HL-60 (cell line): ENCODE results near the gene OOEP.

Experiments
- DNase-seq, 2 experiments: peaks; one replicate each; pipeline ENCODE4 v3.0.0-alpha.2; 2010 to 2020; ENCODE audit warnings: low read depth in 1 of 2, low spot score in 1 of 2
- H3K27ac ChIP-seq: fragments of 250-450 bp; sonication (Bioruptor Pico); replicated peaks from 2 replicates; pipeline ENCODE4 v1.5.1; 2020; ENCODE audit warnings: mild to moderate bottlenecking, moderate library complexity
- H3K27me3 ChIP-seq: fragments of 250-450 bp; sonication (Bioruptor Pico); 2 replicates; pipeline ENCODE4 v1.5.1; 2021; ENCODE audit warnings: mild to moderate bottlenecking, moderate library complexity; ENCODE audit not compliant: insufficient read depth, poor library complexity, severe bottlenecking
- H3K4me3 ChIP-seq: replicated peaks from 2 replicates; pipeline ENCODE4 v1.5.1; 2011; ENCODE audit warnings: mild to moderate bottlenecking, control low read depth, low read length; ENCODE audit not compliant: insufficient read depth
- GABPA ChIP-seq: IDR thresholded peaks from 2 replicates; pipeline ENCODE4 v1.6.1; 2012; ENCODE audit warnings: low read depth
- POLR2AphosphoS5 ChIP-seq: IDR thresholded peaks from 2 replicates; pipeline ENCODE4 v1.6.1; 2012; ENCODE audit warnings: low read depth
- SPI1 ChIP-seq: IDR thresholded peaks from 2 replicates; pipeline ENCODE4 v1.6.1; 2012; ENCODE audit warnings: low read depth, mild to moderate bottlenecking, borderline replicate concordance
- TF ChIP-seq, protein P1 (sequence below): IDR thresholded peaks from 2 replicates; pipeline ENCODE4 v1.6.1; 2012; ENCODE audit warnings: low read depth; ENCODE audit not compliant: insufficient replicate concordance
- TF ChIP-seq, protein P2 (sequence below): IDR thresholded peaks from one replicate; pipeline ENCODE4 v1.5.1; 2011; ENCODE audit warnings: low read length, control low read depth, inconsistent platforms; ENCODE audit not compliant: insufficient read depth

Gene OOEP

DNA sequence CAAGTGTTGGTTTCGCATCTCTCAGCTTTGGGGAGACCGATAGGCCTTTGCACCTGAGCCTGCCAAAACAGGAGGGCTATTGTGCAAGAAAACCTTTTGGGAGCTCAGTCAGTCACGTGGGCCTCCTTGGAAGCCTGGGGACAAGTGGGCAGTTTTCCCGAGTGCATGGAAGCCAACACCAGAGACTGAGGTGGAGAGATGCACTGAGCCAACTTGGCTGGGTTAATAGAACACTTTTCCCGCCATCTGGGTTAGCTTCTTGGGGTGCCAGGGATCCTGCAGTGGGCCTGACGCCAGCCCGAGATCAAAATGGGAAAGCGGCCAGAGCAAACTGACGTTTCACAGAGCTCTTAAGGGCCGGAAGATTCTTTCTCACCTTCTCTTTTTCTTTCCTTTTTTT, 2.8 kb upstream of the OOEP start:
- no peak overlapping the region for H3K27ac ChIP-seq
- TF ChIP-seq, protein P1, sequence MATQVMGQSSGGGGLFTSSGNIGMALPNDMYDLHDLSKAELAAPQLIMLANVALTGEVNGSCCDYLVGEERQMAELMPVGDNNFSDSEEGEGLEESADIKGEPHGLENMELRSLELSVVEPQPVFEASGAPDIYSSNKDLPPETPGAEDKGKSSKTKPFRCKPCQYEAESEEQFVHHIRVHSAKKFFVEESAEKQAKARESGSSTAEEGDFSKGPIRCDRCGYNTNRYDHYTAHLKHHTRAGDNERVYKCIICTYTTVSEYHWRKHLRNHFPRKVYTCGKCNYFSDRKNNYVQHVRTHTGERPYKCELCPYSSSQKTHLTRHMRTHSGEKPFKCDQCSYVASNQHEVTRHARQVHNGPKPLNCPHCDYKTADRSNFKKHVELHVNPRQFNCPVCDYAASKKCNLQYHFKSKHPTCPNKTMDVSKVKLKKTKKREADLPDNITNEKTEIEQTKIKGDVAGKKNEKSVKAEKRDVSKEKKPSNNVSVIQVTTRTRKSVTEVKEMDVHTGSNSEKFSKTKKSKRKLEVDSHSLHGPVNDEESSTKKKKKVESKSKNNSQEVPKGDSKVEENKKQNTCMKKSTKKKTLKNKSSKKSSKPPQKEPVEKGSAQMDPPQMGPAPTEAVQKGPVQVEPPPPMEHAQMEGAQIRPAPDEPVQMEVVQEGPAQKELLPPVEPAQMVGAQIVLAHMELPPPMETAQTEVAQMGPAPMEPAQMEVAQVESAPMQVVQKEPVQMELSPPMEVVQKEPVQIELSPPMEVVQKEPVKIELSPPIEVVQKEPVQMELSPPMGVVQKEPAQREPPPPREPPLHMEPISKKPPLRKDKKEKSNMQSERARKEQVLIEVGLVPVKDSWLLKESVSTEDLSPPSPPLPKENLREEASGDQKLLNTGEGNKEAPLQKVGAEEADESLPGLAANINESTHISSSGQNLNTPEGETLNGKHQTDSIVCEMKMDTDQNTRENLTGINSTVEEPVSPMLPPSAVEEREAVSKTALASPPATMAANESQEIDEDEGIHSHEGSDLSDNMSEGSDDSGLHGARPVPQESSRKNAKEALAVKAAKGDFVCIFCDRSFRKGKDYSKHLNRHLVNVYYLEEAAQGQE = no peak
- TF ChIP-seq, protein P2, sequence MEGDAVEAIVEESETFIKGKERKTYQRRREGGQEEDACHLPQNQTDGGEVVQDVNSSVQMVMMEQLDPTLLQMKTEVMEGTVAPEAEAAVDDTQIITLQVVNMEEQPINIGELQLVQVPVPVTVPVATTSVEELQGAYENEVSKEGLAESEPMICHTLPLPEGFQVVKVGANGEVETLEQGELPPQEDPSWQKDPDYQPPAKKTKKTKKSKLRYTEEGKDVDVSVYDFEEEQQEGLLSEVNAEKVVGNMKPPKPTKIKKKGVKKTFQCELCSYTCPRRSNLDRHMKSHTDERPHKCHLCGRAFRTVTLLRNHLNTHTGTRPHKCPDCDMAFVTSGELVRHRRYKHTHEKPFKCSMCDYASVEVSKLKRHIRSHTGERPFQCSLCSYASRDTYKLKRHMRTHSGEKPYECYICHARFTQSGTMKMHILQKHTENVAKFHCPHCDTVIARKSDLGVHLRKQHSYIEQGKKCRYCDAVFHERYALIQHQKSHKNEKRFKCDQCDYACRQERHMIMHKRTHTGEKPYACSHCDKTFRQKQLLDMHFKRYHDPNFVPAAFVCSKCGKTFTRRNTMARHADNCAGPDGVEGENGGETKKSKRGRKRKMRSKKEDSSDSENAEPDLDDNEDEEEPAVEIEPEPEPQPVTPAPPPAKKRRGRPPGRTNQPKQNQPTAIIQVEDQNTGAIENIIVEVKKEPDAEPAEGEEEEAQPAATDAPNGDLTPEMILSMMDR = no peak
- TF ChIP-seq SPI1 (no peak), POLR2AphosphoS5 (no peak)
- no peak for DNase-seq
- no peak overlapping the region for H3K4me3 ChIP-seq
- no peaks in the 10 kb centered on the region for H3K27me3 ChIP-seq

DNA sequence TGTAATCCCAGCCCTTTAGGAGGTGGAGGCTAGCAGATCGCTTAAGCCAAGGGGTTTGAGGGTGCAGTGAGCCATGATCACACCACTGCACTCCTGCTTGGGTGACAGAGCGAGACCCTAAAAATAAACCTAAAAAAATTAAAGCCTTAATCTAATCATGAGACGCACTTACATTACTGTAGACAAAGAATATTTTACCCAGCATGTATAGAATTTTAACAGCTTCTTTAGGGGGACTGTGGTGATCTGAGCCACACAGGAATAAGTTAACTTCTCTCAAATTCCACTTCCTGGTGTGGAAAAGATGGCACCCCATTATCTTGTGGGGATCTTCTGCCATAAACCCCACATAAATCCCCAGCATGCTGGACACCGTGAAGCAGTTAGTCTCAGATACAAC, 2.3 kb upstream of the OOEP start:
- TF ChIP-seq, protein P1 = no peak
- TF ChIP-seq GABPA (no peak), SPI1 (no peak), POLR2AphosphoS5 (no peak)
- TF ChIP-seq, protein P2 = no peak
- Histone ChIP-seq H3K27ac (no peak overlapping the region), H3K4me3 (no peak overlapping the region), H3K27me3 (no peaks in the 10 kb centered on the region)
- DNase-seq = no peak

DNA sequence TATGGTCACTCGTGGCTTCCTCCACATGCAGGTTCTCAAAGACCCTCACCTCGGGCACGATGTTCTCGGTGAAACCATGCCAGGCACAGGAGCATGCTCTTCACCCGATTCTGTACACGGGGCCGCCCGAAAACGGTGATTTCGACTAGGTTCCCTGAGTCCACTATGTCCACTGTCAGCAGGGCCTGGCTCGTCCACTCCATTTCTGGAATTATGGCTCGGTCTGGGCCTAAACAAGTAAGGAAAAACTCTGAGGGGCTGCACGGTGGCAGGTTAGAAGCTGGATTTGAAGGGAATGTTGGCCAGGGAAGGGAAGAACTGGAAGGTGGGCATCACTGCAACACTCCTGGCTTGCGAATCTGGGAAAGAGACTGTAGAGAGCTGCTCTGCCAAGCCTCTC, 540 bp downstream of the OOEP start:
- no peak for DNase-seq
- TF ChIP-seq, protein P2 = no peak
- TF ChIP-seq SPI1 (no peak), GABPA (no peak), POLR2AphosphoS5 (no peak)
- TF ChIP-seq, protein P1 = no peak

More for the DNA sequence above, 540 bp downstream of the OOEP start:
- H3K4me3 ChIP-seq = no peak overlapping the region
- H3K27me3 ChIP-seq = no peaks in the 10 kb centered on the region
- H3K27ac ChIP-seq = no peak overlapping the region
